ENCODE data around the gene LRRC31.

DNA sequence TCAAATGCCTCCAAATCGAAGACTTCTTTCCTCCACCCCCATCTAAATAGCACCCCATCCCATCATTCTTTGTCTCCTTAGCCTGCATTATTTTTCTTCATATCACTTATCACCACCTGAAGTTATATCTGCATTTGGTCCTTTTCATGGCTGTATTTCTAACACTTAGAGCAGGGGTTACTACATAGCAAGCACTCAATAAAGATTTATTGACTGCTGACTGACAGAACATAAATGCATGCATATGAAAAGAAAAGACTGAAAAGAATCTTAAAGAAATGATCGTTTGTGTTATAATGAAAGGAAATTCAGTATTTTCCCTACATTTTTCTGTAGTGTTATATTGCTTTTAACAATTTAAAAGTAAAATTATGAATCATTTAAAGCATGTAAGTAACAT is 1.4 kb downstream of the LRRC31 start:
- TF ChIP-seq POLR2A (IDR thresholded peaks at IDR 0.05; ENCODE audit: low read depth): no peak
- TF ChIP-seq, protein P1, sequence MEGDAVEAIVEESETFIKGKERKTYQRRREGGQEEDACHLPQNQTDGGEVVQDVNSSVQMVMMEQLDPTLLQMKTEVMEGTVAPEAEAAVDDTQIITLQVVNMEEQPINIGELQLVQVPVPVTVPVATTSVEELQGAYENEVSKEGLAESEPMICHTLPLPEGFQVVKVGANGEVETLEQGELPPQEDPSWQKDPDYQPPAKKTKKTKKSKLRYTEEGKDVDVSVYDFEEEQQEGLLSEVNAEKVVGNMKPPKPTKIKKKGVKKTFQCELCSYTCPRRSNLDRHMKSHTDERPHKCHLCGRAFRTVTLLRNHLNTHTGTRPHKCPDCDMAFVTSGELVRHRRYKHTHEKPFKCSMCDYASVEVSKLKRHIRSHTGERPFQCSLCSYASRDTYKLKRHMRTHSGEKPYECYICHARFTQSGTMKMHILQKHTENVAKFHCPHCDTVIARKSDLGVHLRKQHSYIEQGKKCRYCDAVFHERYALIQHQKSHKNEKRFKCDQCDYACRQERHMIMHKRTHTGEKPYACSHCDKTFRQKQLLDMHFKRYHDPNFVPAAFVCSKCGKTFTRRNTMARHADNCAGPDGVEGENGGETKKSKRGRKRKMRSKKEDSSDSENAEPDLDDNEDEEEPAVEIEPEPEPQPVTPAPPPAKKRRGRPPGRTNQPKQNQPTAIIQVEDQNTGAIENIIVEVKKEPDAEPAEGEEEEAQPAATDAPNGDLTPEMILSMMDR (IDR thresholded peaks at IDR 0.05): no peak
- TF ChIP-seq EP300 (IDR thresholded peaks at IDR 0.05): no peak

Data from esophagus muscularis mucosa (tissue), 4 donors.